Spleen (tissue), 7 donors: Measurements from ENCODE around the gene ACAN.

Experiments used
- POLR2A ChIP-seq, 3 donors: fragments of 450-650 bp; IDR thresholded peaks; one replicate each; pipeline ENCODE4 v1.5.1; 2017; ENCODE audit warnings: antibody characterized with exemption in 3 of 3, mild to moderate bottlenecking in 1 of 3
- POLR2AphosphoS5 ChIP-seq, 3 donors: sonication (generic); formaldehyde crosslinking; IDR thresholded peaks; one replicate each; pipeline ENCODE4 v1.5.1; 2017; ENCODE audit warnings: antibody characterized with exemption in 3 of 3
- TF ChIP-seq, protein P1 (sequence below), 11 experiments: fragments of 200-600 bp in 7 of 11; fragments of 450-650 bp in 4 of 11; sonication (generic) in 4 of 11; IDR thresholded peaks in 8 of 11; conservative IDR thresholded peaks in 3 of 11; 1 replicate in 7 of 11; 2 replicates in 4 of 11; pipeline versions ENCODE4 v1.4.0 to v1.8.0; 2016 to 2021; ENCODE audit warnings: antibody characterized with exemption in 11 of 11, inconsistent platforms in 4 of 11, mild to moderate bottlenecking in 1 of 11
- donor health status: DM: no; HTN: no; CAD: no; lungs with moderate emphysema.
- donor health status: DM: no; HTN: no; CAD: no.
- donor health status: DM: no; HTN: no; CAD: no.

DNA sequence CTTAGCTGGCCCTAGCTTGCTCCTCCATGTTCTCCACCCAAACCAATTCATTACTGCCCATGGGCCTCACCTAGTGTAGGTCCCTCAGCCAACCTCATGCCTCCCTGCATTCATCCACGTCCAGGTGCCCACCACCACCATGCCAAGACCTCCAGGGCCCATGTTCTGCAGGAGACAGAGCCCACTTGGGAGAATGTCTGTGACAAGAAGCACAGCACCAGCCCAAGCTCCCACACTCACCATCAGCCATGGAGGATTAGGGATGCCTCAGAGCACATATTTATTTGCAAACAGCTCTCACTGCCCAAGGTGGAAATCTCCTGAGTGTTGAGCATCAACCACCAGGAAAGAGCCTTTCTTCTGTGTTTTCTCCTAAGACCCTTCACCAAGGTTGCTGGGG, 43.4 kb upstream of the ACAN start:
- TF ChIP-seq POLR2AphosphoS5 (IDR thresholded peaks at IDR 0.05) (no peak), POLR2A (IDR thresholded peaks at IDR 0.05) (no peak)
- TF ChIP-seq, protein P1, sequence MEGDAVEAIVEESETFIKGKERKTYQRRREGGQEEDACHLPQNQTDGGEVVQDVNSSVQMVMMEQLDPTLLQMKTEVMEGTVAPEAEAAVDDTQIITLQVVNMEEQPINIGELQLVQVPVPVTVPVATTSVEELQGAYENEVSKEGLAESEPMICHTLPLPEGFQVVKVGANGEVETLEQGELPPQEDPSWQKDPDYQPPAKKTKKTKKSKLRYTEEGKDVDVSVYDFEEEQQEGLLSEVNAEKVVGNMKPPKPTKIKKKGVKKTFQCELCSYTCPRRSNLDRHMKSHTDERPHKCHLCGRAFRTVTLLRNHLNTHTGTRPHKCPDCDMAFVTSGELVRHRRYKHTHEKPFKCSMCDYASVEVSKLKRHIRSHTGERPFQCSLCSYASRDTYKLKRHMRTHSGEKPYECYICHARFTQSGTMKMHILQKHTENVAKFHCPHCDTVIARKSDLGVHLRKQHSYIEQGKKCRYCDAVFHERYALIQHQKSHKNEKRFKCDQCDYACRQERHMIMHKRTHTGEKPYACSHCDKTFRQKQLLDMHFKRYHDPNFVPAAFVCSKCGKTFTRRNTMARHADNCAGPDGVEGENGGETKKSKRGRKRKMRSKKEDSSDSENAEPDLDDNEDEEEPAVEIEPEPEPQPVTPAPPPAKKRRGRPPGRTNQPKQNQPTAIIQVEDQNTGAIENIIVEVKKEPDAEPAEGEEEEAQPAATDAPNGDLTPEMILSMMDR (IDR thresholded peaks at IDR 0.05 in 8 of 11, conservative IDR thresholded peaks at IDR 0.05 in 3 of 11): no peak
